GM19372 (cell line): ENCODE results near the gene EGFLAM.
A peak's percentile ranks its signal among the peaks of the same experiment; 100 is the strongest.
"Not testable (repeated sequence)": the region's sequence is repeated elsewhere in the genome, so short reads cannot be mapped to it uniquely, and the experiment has no call there.

Experiments
- ATAC-seq: cut with Tn5 transposase; IDR thresholded peaks from one replicate; pipeline ENCODE4 v1.9.1; 2021; ENCODE audit warnings: mild to moderate bottlenecking, low read depth, moderate library complexity; ENCODE audit not compliant: unreplicated experiment

The EGFLAM gene

DNA sequence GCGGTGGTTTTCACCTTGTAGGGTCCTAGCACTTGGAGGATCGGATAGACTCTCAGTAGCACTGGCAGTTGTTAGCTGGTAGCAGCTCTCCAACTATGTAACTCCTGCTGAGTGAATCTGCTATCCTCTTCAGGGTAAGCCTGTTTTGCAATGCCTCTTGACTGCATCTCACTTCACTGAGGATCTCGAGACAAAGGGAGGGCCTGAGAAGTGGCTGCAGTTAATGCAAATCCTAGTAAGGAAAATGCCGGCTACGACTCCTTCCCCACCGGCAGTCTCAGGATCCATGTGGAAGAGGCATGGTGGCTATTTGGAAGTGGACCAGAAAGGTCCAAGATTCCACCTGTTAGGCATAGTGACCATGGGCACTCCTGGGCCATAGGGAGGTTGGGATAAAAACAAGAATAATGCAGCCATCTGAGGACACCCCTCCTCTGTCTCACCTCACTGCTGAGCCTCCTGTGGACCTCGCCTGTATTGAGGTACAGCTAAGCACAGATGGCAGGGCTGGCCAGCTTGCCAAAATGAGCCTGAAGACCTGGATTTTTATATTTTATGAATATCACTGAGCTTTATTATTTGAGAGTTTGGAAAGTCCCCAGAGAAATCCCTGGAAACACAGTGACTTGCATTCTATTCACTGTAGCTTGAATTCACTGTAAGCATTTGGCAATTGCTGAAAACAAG lies 152.1 kb downstream of the EGFLAM start:
- ATAC-seq: no peak

DNA sequence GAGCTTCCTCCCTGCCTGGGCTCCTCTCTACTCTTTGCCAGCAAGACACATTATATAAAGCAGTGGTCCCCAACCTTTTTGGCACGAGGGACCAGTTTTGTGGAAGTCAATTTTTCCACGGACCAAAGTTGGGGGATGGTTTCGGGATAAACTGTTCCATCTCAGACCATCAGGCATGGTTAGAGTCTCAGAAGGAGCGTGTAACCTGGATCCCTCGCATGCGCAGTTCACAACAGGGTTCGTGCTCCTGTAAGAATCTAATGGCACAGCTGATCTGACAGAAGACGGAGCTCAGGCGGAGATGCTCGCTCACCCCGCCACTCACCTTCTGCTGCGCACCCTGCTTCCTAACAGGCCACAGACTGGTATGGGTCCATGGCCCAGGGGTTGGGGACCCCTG lies 155.3 kb downstream of the EGFLAM start:
- ATAC-seq: no peak

DNA sequence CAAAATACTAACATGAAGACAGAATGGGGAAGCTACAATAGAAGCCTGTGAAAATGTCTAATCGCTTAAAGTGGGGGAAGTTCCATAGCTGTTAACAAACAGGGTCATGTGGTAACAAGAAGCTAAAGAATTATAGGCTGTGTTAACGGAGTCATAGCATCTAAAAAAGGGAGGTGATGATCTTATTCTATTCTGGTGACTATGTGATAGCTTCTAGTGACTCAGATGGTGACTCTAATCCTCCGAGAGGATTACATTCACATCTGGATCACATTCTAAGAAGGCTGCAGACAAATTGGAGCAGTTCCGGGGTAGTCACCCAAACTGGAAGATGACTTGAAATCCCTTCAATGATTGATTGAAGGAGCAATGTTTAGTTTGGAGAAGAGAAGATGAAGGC lies 156.0 kb downstream of the EGFLAM start:
- ATAC-seq: no peak

DNA sequence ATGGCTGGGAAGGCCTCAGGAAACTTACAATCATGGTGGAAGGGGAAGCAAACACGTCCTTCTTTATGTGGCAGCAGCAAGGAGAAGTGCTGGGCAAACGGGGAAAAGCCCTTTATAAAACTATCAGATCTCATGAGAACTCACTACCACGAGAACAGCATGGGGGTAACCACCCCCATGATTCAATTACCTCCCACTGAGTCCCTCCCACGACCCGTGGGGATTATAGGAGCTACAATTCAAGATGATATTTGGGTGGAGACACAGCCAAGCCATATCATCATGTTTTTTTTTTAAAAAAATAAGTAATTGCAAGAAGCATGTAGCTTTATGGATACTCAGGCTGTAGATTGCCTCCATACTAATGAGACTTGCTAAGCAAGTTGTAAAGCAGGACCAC lies 157.4 kb downstream of the EGFLAM start:
- not testable (repeated sequence) for ATAC-seq

DNA sequence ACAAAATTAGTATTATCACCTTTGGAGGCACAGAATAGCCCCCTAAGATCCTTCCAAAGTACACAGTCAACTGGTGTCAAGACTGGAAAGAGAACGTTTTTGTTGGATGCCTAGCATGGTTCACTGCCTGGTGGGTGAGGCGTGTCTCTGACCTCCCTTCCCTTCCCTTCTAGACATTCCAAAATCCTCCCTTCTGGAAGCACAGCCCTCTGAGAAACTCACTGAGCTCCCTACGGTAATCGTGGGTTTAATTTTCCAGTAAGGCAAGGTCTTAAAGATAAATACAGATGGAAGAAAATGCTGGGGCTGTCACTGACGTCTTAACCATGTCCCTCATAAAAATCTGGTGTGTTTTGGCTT lies 159.3 kb downstream of the EGFLAM start:
- no peak for ATAC-seq

DNA sequence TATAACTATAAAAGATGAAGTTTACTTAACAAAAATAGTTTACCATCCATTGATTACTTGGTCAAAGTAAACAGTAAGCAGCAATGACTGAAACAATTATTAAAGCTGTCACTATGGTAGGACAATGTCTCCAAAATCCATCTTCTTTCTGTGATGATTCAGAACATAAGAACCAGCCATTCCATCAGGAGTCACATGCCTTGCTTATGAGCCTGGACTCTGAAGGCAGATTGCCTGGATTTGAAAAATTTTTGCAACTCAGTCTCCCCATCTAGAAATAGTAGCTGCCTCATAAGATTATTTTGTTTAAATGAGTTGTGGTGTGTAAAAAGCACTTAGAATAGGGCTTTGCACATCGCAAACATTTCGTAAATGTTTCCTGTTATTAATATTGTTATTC lies 161.9 kb downstream of the EGFLAM start:
- ATAC-seq: no peak

DNA sequence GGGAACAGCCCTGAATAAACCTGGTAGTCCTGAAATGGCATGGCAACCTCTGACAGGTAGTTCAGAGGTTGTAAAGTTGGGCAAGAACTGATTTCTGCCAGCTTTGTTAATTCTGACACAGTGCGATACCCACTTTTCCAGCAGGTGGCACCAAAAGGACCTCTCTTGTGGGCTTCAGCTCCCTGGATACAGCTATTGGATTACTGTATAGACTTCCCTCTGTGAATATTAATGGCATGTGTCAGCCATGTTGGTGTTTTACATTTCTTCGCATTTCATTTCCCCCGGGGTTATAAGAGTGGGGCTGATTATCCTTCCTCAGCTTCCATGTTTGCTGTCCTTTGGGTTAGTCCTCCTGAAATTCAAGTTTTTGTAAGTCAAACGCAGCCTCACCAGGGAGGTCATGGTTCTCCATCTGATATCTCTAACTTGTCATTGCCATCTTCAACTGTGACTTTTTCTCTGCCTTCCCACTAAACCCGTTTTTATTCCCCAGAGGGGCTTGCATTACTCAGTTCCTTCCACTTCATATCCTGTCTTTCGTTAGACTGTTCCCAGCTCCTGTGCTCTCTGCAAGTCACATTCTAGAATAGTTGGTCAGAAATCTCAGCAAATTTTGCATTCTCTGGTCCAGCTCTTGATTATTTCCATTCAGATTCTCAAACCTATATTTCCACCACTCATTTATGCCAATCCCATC lies 162.5 kb downstream of the EGFLAM start:
- no peak for ATAC-seq

DNA sequence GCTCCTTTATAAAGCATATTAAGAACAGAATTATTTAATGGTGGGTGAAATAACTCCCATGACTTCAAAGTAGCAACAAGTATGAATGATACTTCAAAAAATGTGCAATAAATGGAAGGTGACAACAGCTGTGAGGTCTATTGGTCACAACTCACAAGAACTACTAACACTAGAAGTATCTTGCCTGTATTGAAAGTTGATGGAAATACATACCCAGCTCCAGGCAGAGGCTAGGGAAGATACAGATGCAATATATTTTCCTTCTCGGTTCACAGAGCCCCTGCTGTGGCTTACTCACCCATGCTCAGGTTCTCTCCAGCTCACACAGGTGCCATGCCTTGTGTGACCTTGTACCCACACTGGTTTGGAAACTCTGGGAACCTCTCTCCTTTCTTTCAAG lies 164.3 kb downstream of the EGFLAM start:
- no peak for ATAC-seq

DNA sequence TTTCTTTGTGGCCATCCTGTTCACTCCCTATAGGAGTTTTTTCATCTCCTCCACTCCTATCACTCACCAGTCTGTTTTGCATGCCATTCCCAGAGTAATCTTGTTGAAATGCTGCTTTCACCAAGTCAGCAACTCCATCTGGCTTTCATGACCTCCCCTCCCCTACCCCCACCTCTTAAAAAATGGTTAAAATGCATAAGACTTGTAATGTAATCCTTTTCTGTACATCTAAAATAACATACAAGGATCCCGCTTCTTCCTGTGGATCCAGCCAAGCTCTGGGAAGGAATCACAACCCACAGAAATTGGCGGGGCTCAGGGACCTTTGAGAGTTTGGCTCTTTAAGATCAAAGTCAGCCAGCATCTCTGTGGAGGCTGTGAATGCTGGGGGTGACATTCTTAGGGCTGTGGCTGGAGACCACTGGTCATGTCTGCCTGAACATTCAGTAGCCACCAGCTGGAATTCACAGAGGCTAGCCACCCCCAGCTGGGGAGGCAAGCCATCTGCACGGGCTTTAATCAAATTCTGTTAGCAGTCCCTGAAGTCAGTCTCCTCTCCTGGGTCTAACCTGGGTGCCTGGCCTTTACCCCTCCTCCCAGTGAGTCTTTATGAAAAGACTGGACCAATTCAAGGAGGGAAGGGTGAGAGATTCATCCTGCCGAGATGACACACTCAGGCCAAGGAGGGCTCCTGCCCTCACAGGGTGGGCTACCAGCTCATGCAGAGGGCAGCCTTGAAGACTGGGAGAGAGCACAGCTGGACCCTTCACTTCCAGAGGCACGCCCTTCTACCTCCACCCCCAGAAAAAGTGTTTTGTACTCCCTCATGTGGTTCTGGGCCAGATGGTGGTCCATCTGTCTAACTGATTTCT lies 165.2 kb downstream of the EGFLAM start:
- ATAC-seq: no peak

DNA sequence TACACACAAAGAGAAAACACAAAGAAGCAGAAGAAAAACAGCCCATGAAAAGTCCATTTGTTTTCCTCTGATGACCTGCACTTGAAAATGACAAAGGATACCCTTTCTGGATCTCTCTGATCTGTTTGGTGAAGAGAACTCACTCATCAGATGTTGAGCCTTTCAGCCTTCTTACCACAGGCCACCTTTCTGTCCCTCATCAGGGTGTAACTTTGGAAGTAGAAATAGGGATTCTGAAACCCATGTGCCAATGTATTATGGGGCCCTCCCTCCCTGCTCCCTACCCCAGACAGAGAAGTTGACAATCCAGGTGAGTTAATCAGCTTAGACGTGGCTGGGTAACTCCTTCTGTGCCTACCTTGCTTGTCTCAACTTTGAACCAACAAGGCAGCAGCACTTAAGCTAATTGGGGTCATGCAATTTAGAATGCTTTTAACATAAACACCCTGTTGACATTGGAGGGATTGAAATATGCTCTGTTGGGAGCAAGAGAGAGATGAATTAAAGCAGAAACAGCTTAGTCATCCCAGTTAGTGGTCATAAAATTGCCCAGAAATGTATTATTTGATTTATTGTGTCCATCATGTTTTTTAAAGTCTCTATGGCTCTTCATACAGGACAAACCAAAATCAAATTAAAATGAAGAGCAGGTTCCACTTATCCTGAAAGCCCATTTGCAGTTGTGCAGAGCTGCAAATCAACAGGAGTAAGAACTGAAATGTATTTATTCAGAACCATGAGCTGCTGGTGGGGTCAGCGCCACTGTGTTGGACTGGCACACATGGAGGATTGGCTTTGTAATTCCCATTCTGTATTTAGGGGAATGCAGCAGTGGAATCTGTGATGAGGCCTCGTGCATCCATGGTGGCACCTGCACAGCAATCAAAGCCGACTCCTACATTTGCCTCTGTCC lies 166.0 kb downstream of the EGFLAM start:
- no peak for ATAC-seq

DNA sequence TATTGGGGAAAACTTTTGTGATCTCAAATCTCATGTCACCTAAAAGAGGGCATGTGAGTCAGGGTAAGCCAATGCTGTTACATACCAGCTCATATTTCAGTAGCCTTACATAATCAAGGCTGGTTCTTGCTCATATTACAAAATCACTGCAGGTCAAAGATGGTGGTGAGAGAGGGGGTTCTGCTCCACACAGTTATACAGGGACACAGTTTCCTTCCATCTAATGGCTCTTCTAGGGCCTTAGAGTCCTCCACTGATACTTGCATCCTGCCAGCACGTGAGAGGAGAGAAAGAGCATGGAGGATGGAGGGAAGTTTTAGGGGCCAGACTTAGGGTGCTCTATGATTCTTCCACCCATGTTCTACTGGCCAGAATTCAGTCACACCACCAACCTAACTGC lies 168.1 kb downstream of the EGFLAM start:
- ATAC-seq: no peak

DNA sequence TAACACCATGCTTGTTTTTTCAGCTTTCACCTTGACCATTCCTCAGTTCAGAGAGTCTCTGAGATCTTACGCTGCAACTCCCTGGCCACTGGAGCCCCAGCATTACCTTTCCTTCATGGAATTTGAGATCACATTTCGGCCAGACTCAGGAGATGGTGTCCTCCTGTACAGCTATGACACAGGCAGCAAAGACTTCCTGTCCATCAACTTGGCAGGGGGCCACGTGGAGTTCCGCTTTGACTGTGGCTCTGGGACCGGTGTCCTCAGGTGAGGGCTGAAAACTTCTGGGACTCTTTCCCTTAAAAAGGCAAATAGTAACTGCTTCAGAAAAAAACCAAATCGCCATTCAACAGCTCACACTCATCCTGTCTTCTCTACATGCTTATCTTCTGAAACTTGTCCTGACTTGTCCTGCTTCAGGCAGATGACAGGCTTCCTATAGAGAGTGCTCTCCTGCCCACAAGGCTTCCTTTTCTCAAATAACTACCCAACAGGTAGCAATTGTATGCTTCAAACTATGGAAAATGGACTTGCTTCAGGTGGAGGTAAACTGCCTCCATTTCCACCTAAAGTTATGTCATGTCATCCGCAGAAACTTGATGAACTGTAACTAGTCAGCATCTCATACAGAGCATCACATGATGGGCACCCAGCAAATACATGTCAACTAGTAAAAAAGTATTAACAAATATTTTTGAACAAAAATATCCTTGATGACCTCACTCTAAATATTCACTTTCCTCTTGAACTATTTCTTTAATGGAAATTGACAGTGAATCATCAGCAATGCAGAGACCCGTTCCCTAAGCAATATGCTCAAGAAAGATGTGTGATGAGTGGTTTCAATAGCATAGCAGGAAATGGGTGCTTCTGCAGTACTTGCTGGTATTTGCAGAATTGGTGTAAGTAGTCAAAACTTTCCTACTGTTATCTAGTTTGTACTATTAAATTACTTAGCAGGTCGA lies 168.9 kb downstream of the EGFLAM start:
- no peak for ATAC-seq

DNA sequence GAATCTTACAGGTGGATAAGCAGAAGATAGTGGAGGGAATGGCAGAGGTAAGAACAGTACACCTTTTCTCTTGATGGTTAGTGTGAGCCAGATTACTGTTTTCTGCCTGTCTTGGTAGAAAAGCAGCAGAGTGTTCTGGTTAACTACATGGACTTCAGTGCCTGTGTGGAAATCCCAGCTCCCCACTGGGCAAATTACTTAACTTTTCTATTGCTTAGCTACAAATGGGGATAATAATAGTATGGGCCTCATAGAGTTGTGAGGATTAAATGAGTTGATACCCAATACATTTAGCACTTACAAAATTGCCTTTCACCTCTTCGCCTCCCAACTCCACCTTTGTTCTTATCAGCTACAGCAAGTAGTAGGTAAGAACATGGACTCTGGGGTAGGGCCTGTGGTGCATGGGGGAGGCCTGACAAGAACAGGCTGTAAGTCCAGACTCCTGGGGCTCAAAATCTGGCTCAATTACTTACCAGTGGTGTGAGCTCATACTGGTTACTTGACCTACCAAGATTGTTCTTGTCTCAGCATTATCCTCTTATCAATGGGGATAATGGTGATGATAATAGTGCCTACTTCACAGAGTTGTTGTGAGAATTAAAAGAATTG lies 173.0 kb downstream of the EGFLAM start:
- ATAC-seq: no peak

DNA sequence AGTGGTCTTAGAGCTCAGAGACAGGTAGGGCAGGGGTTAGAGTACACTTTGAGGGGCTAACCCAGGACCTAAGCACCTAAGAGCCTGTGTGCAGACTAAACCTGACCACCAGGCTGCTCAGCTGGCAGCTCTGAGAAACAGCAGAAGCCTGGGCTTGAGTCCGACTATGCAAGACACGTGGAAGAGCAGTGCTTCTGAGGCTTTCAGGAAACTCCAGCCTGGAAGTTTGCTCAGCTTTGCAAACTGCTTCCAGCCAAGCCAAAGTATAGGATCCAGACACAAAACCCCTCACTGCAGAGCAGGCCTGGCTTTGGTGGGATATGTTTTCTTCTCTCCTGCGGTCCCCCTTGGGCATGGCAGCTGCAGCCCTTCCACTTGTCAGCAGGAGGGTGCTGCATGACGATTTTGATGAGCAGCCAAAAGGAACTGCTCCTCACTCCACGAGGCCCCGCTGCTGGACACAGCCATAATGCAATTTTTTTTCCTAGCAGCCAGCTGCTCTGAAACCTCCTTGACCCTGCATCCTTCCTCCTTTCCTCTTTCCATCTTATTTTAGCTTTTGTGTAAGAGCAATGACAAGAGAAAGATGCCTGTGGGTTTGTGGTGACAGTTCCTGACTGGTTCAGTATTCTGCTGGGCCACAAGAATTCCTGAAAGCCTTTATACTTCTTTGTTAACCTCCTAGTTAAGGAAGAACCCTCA lies 175.0 kb downstream of the EGFLAM start:
- ATAC-seq: no peak

DNA sequence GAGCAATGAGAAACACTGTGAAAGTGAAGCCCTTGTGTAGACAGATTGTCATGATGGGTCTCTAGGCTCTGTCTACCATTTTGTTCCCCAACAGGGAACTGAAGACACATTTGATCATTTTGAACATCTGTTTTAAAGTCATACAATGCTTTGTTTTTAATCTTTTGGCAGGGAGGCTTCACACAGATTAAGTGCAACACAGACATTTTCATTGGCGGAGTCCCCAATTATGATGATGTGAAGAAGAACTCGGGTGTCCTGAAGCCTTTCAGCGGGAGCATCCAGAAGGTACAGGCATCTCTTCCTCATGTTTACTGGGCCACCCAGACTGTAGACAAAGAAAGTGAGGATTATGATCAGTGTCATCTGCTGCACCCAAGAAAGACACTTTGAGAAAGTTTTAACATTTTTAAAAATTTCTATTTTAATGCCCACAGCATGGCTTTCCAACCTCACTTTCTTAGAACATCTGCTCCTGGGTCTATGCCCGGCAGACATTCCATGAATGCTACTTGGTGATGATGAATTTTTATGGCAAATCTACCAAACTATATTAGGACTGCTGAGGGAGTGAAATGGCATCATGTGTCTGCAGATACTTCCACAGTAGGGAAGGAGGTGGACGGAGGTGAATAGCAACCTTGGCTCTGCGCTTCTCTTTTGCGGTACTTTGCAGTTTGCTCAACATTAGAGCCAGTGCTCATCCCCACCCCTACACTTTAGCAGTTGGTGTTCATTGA lies 176.8 kb downstream of the EGFLAM start:
- no peak for ATAC-seq

DNA sequence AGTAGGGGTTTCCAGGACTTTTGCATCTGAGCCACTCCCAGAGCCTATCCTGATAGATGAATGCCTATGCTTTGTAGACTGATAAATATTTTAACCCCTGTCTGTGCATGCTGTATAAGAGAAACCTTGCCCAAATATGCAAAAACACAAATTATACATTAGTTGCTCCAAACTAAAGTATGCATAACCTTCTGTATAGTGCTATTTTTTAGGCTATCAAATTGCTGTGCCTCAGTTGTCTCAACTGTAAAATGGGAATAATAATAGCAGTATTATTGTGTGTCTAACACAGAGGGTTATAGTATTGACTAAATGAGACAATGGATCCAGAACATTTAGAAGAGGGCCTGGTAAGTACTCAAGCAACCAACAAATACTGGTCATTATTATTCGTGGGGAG lies 180.4 kb downstream of the EGFLAM start:
- no peak for ATAC-seq

DNA sequence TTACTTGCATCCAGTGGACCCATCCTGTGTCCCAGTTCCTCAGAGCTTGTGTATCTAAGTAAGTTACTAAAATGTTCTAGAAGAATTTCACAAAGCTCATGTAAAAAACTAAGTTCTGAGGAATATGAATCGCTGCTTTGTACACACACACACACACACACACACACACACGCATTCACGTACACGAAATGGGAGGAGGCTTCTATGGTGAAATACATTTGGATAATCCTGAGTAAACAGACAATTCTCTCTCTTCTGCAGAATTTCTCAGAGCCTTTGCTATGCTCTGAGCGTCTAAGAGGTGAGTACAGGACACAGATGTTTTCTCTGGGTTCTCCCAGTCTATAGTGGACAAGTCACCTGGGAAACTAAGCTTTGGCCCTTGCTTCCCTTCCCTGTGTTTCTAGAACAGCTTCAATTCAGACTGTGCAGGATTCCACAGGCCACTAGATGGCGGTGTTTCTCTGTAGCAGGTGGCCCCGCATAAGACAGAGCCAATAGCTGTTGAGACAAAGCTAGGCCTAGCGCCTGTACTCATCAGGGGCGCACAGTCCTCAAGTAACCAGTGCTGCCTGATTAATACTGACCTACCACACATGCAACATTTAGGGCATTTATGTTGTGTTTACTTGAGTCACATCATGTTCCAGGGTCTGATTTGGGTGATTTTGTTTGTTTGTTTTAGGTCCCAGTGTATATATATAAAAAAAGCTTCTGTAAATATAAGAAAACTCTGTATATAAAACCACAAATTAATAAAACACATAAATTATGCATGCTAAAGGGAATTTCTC lies 183.3 kb downstream of the EGFLAM start:
- peak; percentile 99 for ATAC-seq
